Natural killer cell treated with Interleukin-12 subunit alpha and Interleukin-12 subunit beta and Interleukin-15 and Interleukin-18, amount 100 ng/mL, for 72 hours (primary cell): ENCODE results near the gene LSP1. TPM values are rescaled to one million over a fixed set of nuclear protein-coding genes. Genes with fewer than 3 reads are reported as not detected.
"Not testable (repeated sequence)": the region's sequence is repeated elsewhere in the genome, so short reads cannot be mapped to it uniquely, and the experiment has no call there.

Experiments
- ATAC-seq, 2 donors: fragments of 150-1000 bp; cut with Tn5 transposase in 1 of 2; sonication (Bioruptor Pico), chemical (Tn5 transposase) in 1 of 2; 2 replicates each; pipeline ENCODE4 v1.10.0; 2021
- DNase-seq: peaks from one replicate; pipeline ENCODE4 v3.0.0; 2022; ENCODE audit warnings: low spot score
- H3K27ac Mint-ChIP-seq, 2 donors: 1 replicate in 1 of 2; 2 replicates in 1 of 2; pipeline ENCODE4 v1.8.0; 2022; ENCODE audit warnings: mixed read lengths in 2 of 2, mild to moderate bottlenecking in 1 of 2, moderate library complexity in 1 of 2
- H3K27me3 Mint-ChIP-seq, 2 donors: 1 replicate in 1 of 2; 2 replicates in 1 of 2; pipeline ENCODE4 v1.8.0; 2022; ENCODE audit warnings: mixed read lengths in 2 of 2
- H3K36me3 Mint-ChIP-seq: one replicate; pipeline ENCODE4 v1.8.0; 2022; ENCODE audit warnings: mixed read lengths
- H3K4me1 Mint-ChIP-seq, 2 donors: 1 replicate in 1 of 2; 2 replicates in 1 of 2; pipeline ENCODE4 v1.8.0; 2022; ENCODE audit warnings: low read depth in 2 of 2, mixed read lengths in 2 of 2, mild to moderate bottlenecking in 1 of 2
- H3K4me3 Mint-ChIP-seq: one replicate; pipeline ENCODE4 v1.8.0; 2022; ENCODE audit warnings: mixed read lengths
- H3K9me3 Mint-ChIP-seq: 2 replicates; pipeline ENCODE4 v1.8.0; 2022; ENCODE audit warnings: mixed read lengths
- total RNA-seq, 2 donors: library from RNA; stranded (reverse); gene quantifications; one replicate each; pipeline ENCODE4 v1.2.3, GENCODE V29; 2022

Gene LSP1
- total RNA-seq, result 100 to 1,000 TPM; 240 to 358 TPM

DNA sequence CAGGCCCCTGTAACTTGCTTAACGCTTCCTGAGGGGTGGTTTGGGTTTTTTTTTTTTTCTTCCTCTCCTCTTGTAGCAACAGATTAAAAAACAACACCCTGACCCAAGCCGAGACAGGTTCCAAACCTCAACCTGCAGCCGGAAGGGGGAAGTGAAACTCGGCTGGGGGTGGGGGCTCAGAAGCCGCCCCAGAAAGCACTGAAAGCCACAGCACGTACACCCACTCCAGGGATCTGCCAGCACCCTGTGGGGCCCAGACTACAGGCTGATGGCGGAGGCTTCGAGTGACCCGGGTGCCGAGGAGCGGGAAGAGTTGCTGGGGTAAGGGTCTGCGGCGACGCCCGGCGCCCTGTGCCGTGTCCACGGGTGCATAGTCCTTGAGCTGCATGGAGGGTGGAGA is at the start of gene LSP1:
LSP1 (plus strand) TSS at position 208 of the 400 bp plus-strand sequence; CDS start at position 269, 61 bp downstream.
- DNase-seq, result peak; percentile 91
- peaks cover 39 to 44% of the 10 kb centered on the region in 2 donors for H3K4me1 Mint-ChIP-seq
- H3K9me3 Mint-ChIP-seq, result no peaks in the 10 kb centered on the region
- H3K27ac Mint-ChIP-seq, result peak within 1 kb of the TSS; percentile 91 to 99
- no peaks in the 10 kb centered on the region for H3K27me3 Mint-ChIP-seq
- ATAC-seq, result peak; percentile 78 to 82
- peak within 1 kb of the TSS; percentile 93 for H3K4me3 Mint-ChIP-seq
- no peaks in the 10 kb centered on the region for H3K36me3 Mint-ChIP-seq

- ATAC-seq (no peak), DNase-seq (peak; percentile 61)
- Mint-ChIP-seq H3K27me3 (peaks cover 6 to 7% of the 10 kb centered on the region in 2 donors), H3K4me1 (peaks cover 0 to 2% of the 10 kb centered on the region in 2 donors), H3K9me3 (no peaks in the 10 kb centered on the region), H3K4me3 (no peak overlapping the region), H3K36me3 (no peaks in the 10 kb centered on the region), H3K27ac (peak overlapping the region in 1 of 2 donors; percentile 43)
These were observed 49.6 kb upstream of the LSP1 start for GRCh38 chr11:1803246-1803645.

DNA sequence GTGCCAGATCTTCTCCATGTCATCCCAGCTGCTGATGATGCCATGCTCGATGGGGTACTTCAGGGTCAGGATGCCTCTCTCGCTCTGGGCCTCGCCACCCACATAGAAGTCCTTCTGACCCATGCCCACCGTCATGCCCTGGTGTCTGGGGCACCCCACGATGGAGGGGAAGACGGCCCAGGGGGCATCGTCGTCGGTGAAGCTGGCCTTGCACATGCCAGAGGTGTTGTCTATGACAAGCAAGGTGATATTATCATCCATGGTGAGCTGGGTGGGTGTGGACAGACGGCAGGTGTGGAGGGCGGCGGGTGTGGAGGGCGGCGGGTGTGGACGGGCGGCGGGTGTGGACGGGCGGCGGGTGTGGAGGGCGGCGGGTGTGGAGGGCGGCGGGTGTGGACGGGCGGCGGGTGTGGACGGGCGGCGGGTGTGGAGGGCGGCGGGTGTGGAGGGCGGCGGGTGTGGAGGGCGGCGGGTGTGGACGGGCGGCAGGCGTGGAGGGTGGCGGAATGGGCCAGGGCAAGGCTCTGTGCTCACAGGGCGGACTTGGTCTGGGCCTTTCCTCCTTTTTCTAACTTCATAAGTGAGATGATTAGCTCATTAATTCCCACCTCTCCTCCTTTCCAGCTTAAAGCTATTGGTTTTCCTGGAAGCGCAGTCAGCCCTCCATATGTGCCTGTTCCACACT is 48.9 kb upstream of the LSP1 start:
- Mint-ChIP-seq H3K27ac (peak overlapping the region in 1 of 2 donors; percentile 43), H3K27me3 (peaks cover 3 to 12% of the 10 kb centered on the region in 2 donors)
- not testable (repeated sequence) for H3K36me3 Mint-ChIP-seq, H3K4me1 Mint-ChIP-seq, ATAC-seq, H3K4me3 Mint-ChIP-seq, H3K9me3 Mint-ChIP-seq, DNase-seq

GRCh38 chr11:1805525-1805924 is 47.4 kb upstream of the LSP1 start:
- DNase-seq (no peak), ATAC-seq (no peak)
- no peak overlapping the region for H3K4me3 Mint-ChIP-seq
- H3K4me1 Mint-ChIP-seq, result peaks cover 0 to 6% of the 10 kb centered on the region in 2 donors
- H3K36me3 Mint-ChIP-seq, result no peaks in the 10 kb centered on the region
- H3K27ac Mint-ChIP-seq, result no peak overlapping the region
- peaks cover 3 to 13% of the 10 kb centered on the region in 2 donors for H3K27me3 Mint-ChIP-seq
- no peaks in the 10 kb centered on the region for H3K9me3 Mint-ChIP-seq

DNA sequence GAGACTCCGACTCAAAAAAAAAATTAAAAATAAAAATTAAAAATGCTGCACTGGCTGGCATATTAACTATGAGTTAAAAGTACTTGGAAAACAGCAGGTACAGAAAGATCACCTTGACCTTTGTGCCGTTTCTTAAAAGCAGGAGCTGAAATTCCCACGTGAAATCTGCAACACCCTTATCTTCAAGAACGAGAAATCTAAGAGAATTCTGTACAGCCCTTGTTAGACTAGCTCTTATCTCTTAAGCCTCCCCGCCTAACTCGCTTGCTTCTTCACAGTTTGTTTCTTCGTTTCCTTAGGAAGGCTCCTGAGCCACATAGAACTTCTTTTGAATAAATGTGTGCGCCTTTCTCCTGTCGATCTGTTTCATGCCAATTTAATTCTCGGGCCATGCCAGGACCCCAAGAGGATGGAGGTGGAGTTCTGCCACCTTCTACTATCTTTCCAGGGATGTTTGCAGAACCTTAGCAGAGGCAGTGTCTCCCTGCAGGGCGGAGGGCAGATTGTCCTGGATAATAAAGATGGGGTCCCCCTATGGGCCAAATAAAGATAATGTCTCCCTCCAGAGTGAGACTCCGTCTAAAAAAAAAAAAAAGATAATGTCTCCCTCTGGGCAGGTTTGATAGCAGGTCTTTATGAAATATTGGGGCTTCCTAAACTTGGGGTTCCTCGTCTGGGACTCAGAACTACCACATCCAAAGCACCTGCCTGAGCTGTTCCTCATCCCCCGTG is 45.5 kb upstream of the LSP1 start:
- peaks cover 0 to 6% of the 10 kb centered on the region in 2 donors for H3K4me1 Mint-ChIP-seq
- H3K27me3 Mint-ChIP-seq, result peaks cover 3 to 16% of the 10 kb centered on the region in 2 donors
- H3K4me3 Mint-ChIP-seq, result no peak overlapping the region
- H3K9me3 Mint-ChIP-seq, result no peaks in the 10 kb centered on the region
- ATAC-seq (no peak), DNase-seq (no peak)
- peak overlapping the region; percentile 35 to 57 for H3K27ac Mint-ChIP-seq
- no peaks in the 10 kb centered on the region for H3K36me3 Mint-ChIP-seq

GRCh38 chr11:1810761-1811160 is 42.1 kb upstream of the LSP1 start:
- no peaks in the 10 kb centered on the region for H3K9me3 Mint-ChIP-seq
- H3K4me1 Mint-ChIP-seq, result peaks cover 0 to 4% of the 10 kb centered on the region in 2 donors
- peaks cover 3 to 24% of the 10 kb centered on the region in 2 donors for H3K27me3 Mint-ChIP-seq
- no peaks in the 10 kb centered on the region for H3K36me3 Mint-ChIP-seq
- H3K4me3 Mint-ChIP-seq, result no peak overlapping the region
- no peak for ATAC-seq
- DNase-seq, result no peak
- no peak overlapping the region for H3K27ac Mint-ChIP-seq

DNA sequence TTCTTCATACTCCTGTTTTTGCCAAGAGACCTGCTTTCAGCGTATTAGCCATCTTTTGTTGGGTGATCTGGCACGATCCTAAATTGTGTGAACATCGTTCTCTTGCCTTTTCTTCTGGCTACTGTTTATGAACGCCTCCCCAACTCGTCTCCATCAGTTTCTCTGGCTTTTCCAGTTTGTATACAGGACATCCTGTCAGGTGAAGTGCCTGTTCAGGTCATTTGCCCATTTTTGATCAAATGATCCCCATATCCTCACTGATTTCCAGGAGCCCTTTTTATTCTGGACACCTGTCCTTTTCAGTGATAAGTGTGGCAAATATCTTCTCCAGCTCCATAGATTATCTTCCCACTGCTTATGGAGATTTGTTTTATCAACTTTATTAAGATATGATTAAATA is 40.6 kb upstream of the LSP1 start:
- Mint-ChIP-seq H3K27me3 (peaks cover 3 to 24% of the 10 kb centered on the region in 2 donors), H3K9me3 (no peaks in the 10 kb centered on the region), H3K4me3 (no peak overlapping the region), H3K4me1 (peaks cover 0 to 4% of the 10 kb centered on the region in 2 donors), H3K27ac (no peak overlapping the region), H3K36me3 (no peaks in the 10 kb centered on the region)
- ATAC-seq (no peak), DNase-seq (no peak)

- no peak for ATAC-seq
- no peak for DNase-seq
- peaks cover 3 to 22% of the 10 kb centered on the region in 2 donors for H3K27me3 Mint-ChIP-seq
- no peak overlapping the region for H3K27ac Mint-ChIP-seq
- H3K9me3 Mint-ChIP-seq, result no peaks in the 10 kb centered on the region
- H3K4me1 Mint-ChIP-seq, result peaks cover 0 to 4% of the 10 kb centered on the region in 2 donors
- no peak overlapping the region for H3K4me3 Mint-ChIP-seq
- H3K36me3 Mint-ChIP-seq, result no peaks in the 10 kb centered on the region
These were observed 40.1 kb upstream of the LSP1 start for GRCh38 chr11:1812801-1813200.

- not testable (repeated sequence) for H3K27ac Mint-ChIP-seq, ATAC-seq, H3K9me3 Mint-ChIP-seq, H3K4me3 Mint-ChIP-seq, H3K36me3 Mint-ChIP-seq, DNase-seq, H3K4me1 Mint-ChIP-seq
- H3K27me3 Mint-ChIP-seq, result peaks cover 0 to 18% of the 10 kb centered on the region in 2 donors
These were observed 39.5 kb upstream of the LSP1 start for GRCh38 chr11:1813356-1813755.

DNA sequence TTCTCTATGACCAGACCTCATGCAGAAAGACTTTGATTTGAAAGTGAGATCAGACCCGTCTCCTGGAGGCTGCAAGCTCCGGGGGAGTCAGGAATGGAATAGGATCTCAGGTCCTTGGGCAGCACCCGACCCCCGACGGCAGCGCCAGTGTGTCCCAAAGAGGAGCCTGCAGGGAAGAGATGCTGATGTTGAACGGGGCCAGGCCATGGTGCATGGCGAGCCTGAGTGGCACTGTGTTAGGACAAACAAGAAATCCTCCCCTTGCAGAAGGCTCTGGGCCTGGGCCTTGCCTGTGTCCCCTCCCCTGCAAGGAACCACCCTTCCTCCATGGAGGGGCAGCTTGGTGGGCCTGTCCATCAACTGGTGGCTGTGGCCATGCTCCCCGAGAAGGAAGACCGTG is 38.2 kb upstream of the LSP1 start:
- H3K27ac Mint-ChIP-seq, result no peak overlapping the region
- H3K9me3 Mint-ChIP-seq, result no peaks in the 10 kb centered on the region
- H3K4me1 Mint-ChIP-seq, result peaks cover 4% of the 10 kb centered on the region in 2 donors
- no peak for DNase-seq
- H3K27me3 Mint-ChIP-seq, result peaks cover 0 to 11% of the 10 kb centered on the region in 2 donors
- no peaks in the 10 kb centered on the region for H3K36me3 Mint-ChIP-seq
- no peak overlapping the region for H3K4me3 Mint-ChIP-seq
- no peak for ATAC-seq

DNA sequence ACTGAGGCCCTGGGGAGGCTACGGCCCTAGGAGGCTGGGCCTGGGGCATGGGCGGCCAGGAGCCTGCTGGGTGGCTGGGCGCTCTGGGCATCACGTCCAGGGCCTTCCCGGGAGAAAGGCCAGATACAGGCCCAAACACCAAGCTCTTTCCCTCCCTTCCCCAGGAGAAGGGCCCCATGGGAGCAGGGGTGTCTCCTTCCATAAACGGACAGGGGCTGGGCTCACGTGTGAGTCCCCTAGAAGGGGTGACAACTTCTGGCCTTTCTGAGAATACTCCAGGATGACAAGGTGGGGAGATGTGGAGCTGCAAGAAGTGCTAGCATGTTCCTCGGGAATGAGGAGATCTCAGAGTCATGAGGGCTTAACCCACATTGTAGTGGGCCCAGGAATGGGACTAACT is 37.6 kb upstream of the LSP1 start:
- Mint-ChIP-seq H3K4me1 (peaks cover 3 to 4% of the 10 kb centered on the region in 2 donors), H3K4me3 (no peak overlapping the region), H3K27ac (no peak overlapping the region), H3K36me3 (no peaks in the 10 kb centered on the region), H3K27me3 (peaks cover 0 to 11% of the 10 kb centered on the region in 2 donors), H3K9me3 (no peaks in the 10 kb centered on the region)
- DNase-seq (no peak), ATAC-seq (no peak)

- Mint-ChIP-seq H3K4me3 (no peak overlapping the region), H3K36me3 (no peaks in the 10 kb centered on the region), H3K27me3 (peaks cover 0 to 11% of the 10 kb centered on the region in 2 donors), H3K27ac (no peak overlapping the region), H3K9me3 (no peaks in the 10 kb centered on the region), H3K4me1 (peaks cover 3 to 4% of the 10 kb centered on the region in 2 donors)
- no peak for ATAC-seq
- DNase-seq, result no peak
These were observed 37.1 kb upstream of the LSP1 start for GRCh38 chr11:1815751-1816150.

DNA sequence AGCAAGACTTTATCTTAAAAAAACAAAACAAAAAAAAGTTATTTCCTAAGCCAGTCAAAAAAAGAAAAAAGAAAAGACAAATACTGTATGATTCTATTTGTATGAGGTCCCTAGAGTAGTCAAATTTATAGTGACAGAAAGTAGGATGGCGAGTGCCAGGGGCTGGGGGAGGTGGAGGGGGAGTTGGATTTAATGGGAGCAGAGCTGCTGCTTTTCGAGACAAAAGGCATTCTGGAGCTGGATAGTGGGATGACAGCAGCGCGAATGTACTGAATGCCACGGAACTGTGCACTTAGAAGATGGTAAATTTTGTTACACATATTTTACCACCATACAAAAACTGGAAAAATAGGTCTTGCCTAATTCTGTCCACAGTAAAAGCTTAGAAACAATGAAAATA is 35.9 kb upstream of the LSP1 start:
- no peak overlapping the region for H3K4me3 Mint-ChIP-seq
- no peak overlapping the region for H3K27ac Mint-ChIP-seq
- H3K4me1 Mint-ChIP-seq, result peaks cover 3 to 14% of the 10 kb centered on the region in 2 donors
- no peak for ATAC-seq
- no peaks in the 10 kb centered on the region for H3K9me3 Mint-ChIP-seq
- DNase-seq, result no peak
- no peaks in the 10 kb centered on the region for H3K36me3 Mint-ChIP-seq
- H3K27me3 Mint-ChIP-seq, result peaks cover 2 to 11% of the 10 kb centered on the region in 2 donors

DNA sequence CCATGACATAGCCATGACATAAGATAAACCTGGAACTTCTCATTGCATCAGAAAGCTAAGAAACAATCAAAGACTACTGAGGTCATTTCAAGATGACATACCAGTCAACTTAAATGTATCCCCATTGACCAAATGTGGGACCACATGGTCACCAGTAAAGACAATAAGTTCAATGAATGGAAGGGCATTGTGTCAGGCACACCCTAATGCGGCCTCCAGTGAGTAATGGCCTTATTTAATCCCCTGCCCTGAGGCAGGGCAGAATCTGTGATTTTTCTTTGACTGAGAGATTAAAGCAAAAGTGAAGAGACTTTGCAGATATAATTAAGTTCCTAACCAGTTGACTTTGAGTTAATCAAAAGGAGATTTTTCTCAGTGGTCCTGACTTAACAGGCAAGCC is 35.4 kb upstream of the LSP1 start:
- H3K4me3 Mint-ChIP-seq, result no peak overlapping the region
- peaks cover 2 to 8% of the 10 kb centered on the region in 2 donors for H3K27me3 Mint-ChIP-seq
- no peak for ATAC-seq
- DNase-seq, result no peak
- H3K9me3 Mint-ChIP-seq, result no peaks in the 10 kb centered on the region
- no peak overlapping the region for H3K27ac Mint-ChIP-seq
- H3K4me1 Mint-ChIP-seq, result peaks cover 3 to 16% of the 10 kb centered on the region in 2 donors
- no peaks in the 10 kb centered on the region for H3K36me3 Mint-ChIP-seq
